Gastroesophageal sphincter (tissue), 4 donors: ENCODE results near the gene FMNL3. TPM values are rescaled to one million over a fixed set of nuclear protein-coding genes. Genes with fewer than 3 reads are reported as not detected.

Experiments used
- ATAC-seq: fragments of 150-250 bp; one replicate; pipeline ENCODE4 v1.9.1; 2016; ENCODE audit warnings: mild to moderate bottlenecking, moderate library complexity
- H3K27ac ChIP-seq, 4 donors: fragments of 200-600 bp; sonication (generic) in 3 of 4; 1 replicate in 3 of 4; 2 replicates in 1 of 4; pipeline ENCODE4 v1.5.1; 2016 to 2019
- H3K27me3 ChIP-seq: fragments of 200-600 bp; sonication (generic); one replicate; pipeline ENCODE4 v1.5.1; 2019
- H3K36me3 ChIP-seq, 2 donors: fragments of 200-600 bp; sonication (generic); one replicate each; pipeline ENCODE4 v1.5.1; 2019; ENCODE audit warnings: control low read depth in 1 of 2
- H3K4me1 ChIP-seq, 3 donors: fragments of 200-600 bp; sonication (generic); 1 replicate in 2 of 3; 2 replicates in 1 of 3; pipeline ENCODE4 v1.5.1; 2016 to 2019; ENCODE audit warnings: control low read depth in 2 of 3
- H3K4me3 ChIP-seq, 2 donors: fragments of 200-600 bp; sonication (generic); one replicate each; pipeline ENCODE4 v1.5.1; 2019; ENCODE audit warnings: mild to moderate bottlenecking in 1 of 2, moderate library complexity in 1 of 2
- H3K9me3 ChIP-seq, 3 donors: fragments of 200-600 bp; sonication (generic); one replicate each; pipeline ENCODE4 v1.5.1; 2017 to 2019; ENCODE audit warnings: control low read depth in 2 of 3
- EP300 ChIP-seq: sonication (generic); formaldehyde crosslinking; IDR thresholded peaks from one replicate; pipeline ENCODE4 v1.6.1; 2017; ENCODE audit warnings: antibody characterized with exemption, mild to moderate bottlenecking
- POLR2A ChIP-seq, 2 donors: fragments of 450-650 bp; IDR thresholded peaks; one replicate each; pipeline ENCODE4 v1.6.1; 2017; ENCODE audit warnings: antibody characterized with exemption in 2 of 2, mild to moderate bottlenecking in 2 of 2, moderate library complexity in 1 of 2
- POLR2AphosphoS5 ChIP-seq: sonication (generic); formaldehyde crosslinking; IDR thresholded peaks from one replicate; pipeline ENCODE4 v1.6.1; 2017; ENCODE audit warnings: antibody characterized with exemption
- WGBS, 2 donors: methylation state at CpG; one replicate each; pipeline ENCODE4 v1.1.5; 2018; ENCODE audit warnings: low coverage in 1 of 2; 5-methylcytosine and 5-hydroxymethylcytosine counted together
- total RNA-seq, 4 donors: library from RNA; depleted of rRNA; stranded (reverse); fragments of >200 nt; gene quantifications; one replicate each; pipeline ENCODE4 v1.1.0, GENCODE V29; 2016
- TF ChIP-seq, protein P1 (sequence below), 4 experiments: fragments of 200-600 bp in 2 of 4; fragments of 450-650 bp in 2 of 4; sonication (generic) in 1 of 4; IDR thresholded peaks; one replicate each; pipeline ENCODE4 v1.5.1; 2017 to 2019; ENCODE audit warnings: antibody characterized with exemption in 4 of 4, mild to moderate bottlenecking in 2 of 4, moderate library complexity in 2 of 4

The FMNL3 gene
- total RNA-seq, 4 donors from 2014 or later: 10.4 to 15.4 (median 12.6) TPM

DNA sequence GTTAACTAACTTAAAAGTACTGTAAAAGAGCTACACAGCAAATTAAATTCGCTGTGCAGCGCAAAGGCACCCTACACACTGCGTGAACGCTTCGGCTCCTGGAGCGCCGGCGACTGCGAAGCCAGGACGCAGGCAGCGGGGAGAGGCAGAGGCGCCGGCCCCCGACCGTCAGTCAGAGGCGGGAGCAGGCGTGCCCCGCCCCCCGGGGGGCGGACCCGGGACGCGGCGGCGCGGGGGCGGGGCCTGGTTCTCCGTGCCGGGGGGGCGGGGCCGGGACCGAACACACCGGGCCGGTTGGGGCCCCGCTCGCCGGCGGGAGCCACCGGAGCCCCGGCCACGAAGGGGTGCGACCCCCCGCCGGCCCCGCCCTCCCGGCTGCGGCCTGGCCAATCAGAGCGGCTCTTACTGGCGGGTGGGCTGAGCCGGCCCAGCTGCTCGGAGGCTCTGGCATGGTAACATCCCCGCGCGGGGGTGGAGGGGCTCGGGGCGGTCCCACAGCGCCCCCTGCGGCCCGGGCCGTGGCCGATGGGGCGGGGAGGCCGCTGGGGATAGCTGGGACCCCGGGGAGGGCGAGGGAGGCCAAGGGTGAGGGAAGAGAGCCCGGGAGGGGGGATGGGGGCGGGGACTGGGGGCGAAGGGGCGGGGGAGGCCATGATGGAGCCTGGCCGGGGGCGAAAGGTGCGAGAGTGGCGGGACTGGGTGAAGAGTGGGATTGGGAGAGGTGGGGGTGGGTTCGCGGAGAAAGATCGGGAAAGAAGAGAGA, 83.9 kb downstream of the FMNL3 start, which contains the start of gene PRPF40B:
TSS of gene PRPF40B (plus strand) at position 420 of the 763 bp plus-strand sequence. CDS start at position 450, 30 bp downstream.
- TF ChIP-seq, protein P1, sequence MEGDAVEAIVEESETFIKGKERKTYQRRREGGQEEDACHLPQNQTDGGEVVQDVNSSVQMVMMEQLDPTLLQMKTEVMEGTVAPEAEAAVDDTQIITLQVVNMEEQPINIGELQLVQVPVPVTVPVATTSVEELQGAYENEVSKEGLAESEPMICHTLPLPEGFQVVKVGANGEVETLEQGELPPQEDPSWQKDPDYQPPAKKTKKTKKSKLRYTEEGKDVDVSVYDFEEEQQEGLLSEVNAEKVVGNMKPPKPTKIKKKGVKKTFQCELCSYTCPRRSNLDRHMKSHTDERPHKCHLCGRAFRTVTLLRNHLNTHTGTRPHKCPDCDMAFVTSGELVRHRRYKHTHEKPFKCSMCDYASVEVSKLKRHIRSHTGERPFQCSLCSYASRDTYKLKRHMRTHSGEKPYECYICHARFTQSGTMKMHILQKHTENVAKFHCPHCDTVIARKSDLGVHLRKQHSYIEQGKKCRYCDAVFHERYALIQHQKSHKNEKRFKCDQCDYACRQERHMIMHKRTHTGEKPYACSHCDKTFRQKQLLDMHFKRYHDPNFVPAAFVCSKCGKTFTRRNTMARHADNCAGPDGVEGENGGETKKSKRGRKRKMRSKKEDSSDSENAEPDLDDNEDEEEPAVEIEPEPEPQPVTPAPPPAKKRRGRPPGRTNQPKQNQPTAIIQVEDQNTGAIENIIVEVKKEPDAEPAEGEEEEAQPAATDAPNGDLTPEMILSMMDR (IDR thresholded peaks at IDR 0.05): peak in 3 of 4 experiments; percentile 33 to 75 (median 57)
- TF ChIP-seq POLR2AphosphoS5 (peak; percentile 94), EP300 (no peak), POLR2A (IDR thresholded peaks at IDR 0.05) (peak; percentile 82)
- Histone ChIP-seq H3K4me1 (peaks cover 0 to 40% (median 9%) of the 10 kb centered on the region in 3 donors), H3K27ac (peak within 1 kb of the TSS; percentile 68 to 92 (median 90)), H3K9me3 (no peaks in the 10 kb centered on the region), H3K4me3 (peak within 1 kb of the TSS; percentile 41 to 69), H3K27me3 (no peaks in the 10 kb centered on the region), H3K36me3 (no peaks in the 10 kb centered on the region)
- peak; percentile 94 for ATAC-seq
- 2 to 6% methylated on average over 11 to 33 of the region's 76 CpGs for WGBS, 2 donors

- H3K4me3 ChIP-seq: peak overlapping the region; percentile 41 to 69
- TF ChIP-seq, protein P1 (IDR thresholded peaks at IDR 0.05): no peak
- TF ChIP-seq EP300 (no peak), POLR2AphosphoS5 (no peak), POLR2A (IDR thresholded peaks at IDR 0.05) (no peak)
- 0 to 1% methylated on average over 4 to 15 of the region's 22 CpGs for WGBS, 2 donors
- no peaks in the 10 kb centered on the region for H3K9me3 ChIP-seq
- peak; percentile 20 for ATAC-seq
- peak overlapping the region; percentile 68 to 92 (median 90) for H3K27ac ChIP-seq
- H3K4me1 ChIP-seq: peaks cover 0 to 40% (median 9%) of the 10 kb centered on the region in 3 donors
- no peaks in the 10 kb centered on the region for H3K27me3 ChIP-seq
- no peaks in the 10 kb centered on the region for H3K36me3 ChIP-seq
These were observed 84.6 kb downstream of the FMNL3 start for GRCh38 chr12:49622501-49623141.

- H3K9me3 ChIP-seq: no peaks in the 10 kb centered on the region
- 5 to 14% methylated on average over 10 to 17 of the region's 33 CpGs for WGBS, 2 donors
- no peaks in the 10 kb centered on the region for H3K36me3 ChIP-seq
- H3K4me1 ChIP-seq: peaks cover 0 to 40% (median 9%) of the 10 kb centered on the region in 3 donors
- H3K27me3 ChIP-seq: no peaks in the 10 kb centered on the region
- peak overlapping the region; percentile 41 to 69 for H3K4me3 ChIP-seq
- no peak for ATAC-seq
- peak overlapping the region; percentile 68 to 92 (median 90) for H3K27ac ChIP-seq
- TF ChIP-seq POLR2A (IDR thresholded peaks at IDR 0.05) (no peak), POLR2AphosphoS5 (no peak), EP300 (no peak)
- TF ChIP-seq, protein P1 (IDR thresholded peaks at IDR 0.05): no peak
These were observed 85.3 kb downstream of the FMNL3 start for GRCh38 chr12:49621651-49622500.

DNA sequence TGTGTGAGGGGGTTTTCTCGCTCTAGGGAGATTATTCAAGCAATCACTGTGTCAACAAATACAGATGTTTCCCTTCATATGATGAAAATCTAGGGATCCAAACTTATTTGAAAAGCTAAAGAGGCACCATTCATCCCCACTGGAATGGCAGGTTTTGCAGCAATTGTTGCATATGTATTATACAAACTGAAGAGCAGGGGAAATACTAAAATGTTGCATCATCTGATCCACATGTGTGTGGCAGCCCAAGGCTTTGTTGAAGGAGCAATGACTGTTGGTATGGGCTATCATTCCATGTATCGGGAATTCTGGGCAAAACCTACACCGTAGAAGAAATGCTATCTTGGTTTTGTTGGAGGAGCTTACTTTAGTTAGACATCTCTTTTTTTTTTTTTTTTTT, 87.9 kb downstream of the FMNL3 start:
- no peak overlapping the region for H3K4me3 ChIP-seq
- H3K36me3 ChIP-seq: no peaks in the 10 kb centered on the region
- H3K4me1 ChIP-seq: peaks cover 0 to 24% (median 9%) of the 10 kb centered on the region in 3 donors
- ATAC-seq: no peak
- TF ChIP-seq POLR2A (IDR thresholded peaks at IDR 0.05): no peak
- TF ChIP-seq EP300: no peak
- TF ChIP-seq POLR2AphosphoS5: no peak
- TF ChIP-seq, protein P1 (IDR thresholded peaks at IDR 0.05): no peak
- H3K27ac ChIP-seq: no peak overlapping the region
- WGBS, 2 donors: 90 to 93% methylated on average over 3 of the region's 3 CpGs
- H3K27me3 ChIP-seq: no peaks in the 10 kb centered on the region
- no peaks in the 10 kb centered on the region for H3K9me3 ChIP-seq
